Esophagus squamous epithelium (tissue), 5 donors: Measurements from ENCODE around the gene IL18R1. TPM values are rescaled to one million over a fixed set of nuclear protein-coding genes. Genes with fewer than 3 reads are reported as not detected.

Source experiments
- DNase-seq: peaks from one replicate; lab custom pipeline; 2025; lab: John Stamatoyannopoulos, UW
- H3K27ac ChIP-seq, 4 donors: fragments of 200-600 bp; sonication (generic); one replicate each; pipeline ENCODE4 v1.5.1; 2016 to 2019; ENCODE audit warnings: mild to moderate bottlenecking in 1 of 4
- H3K27me3 ChIP-seq, 4 donors: fragments of 200-600 bp; sonication (generic); 1 replicate in 3 of 4; 2 replicates in 1 of 4; pipeline versions ENCODE4 v1.5.1 to v1.6.0; 2017 to 2021; ENCODE audit warnings: antibody characterized with exemption in 1 of 4
- H3K36me3 ChIP-seq, 3 donors: fragments of 200-600 bp; sonication (generic); one replicate each; pipeline ENCODE4 v1.5.1; 2016 to 2019
- H3K4me1 ChIP-seq, 3 donors: fragments of 200-600 bp; sonication (generic); one replicate each; pipeline ENCODE4 v1.5.1; 2017 to 2019
- H3K4me3 ChIP-seq, 4 donors: fragments of 200-600 bp; sonication (generic); 1 replicate in 3 of 4; 2 replicates in 1 of 4; pipeline ENCODE4 v1.5.1; 2016 to 2019; ENCODE audit warnings: mild to moderate bottlenecking in 2 of 4, moderate library complexity in 1 of 4
- H3K9me3 ChIP-seq, 3 donors: fragments of 200-600 bp; sonication (generic); one replicate each; pipeline ENCODE4 v1.5.1; 2016 to 2019
- POLR2A ChIP-seq, 4 donors: fragments of 450-650 bp; IDR thresholded peaks; one replicate each; pipeline ENCODE4 v1.6.1; 2017; ENCODE audit warnings: antibody characterized with exemption in 4 of 4, mild to moderate bottlenecking in 4 of 4, moderate library complexity in 3 of 4
- WGBS, 2 donors: methylation state at CpG; one replicate each; pipeline ENCODE4 v1.1.5; 2018; 5-methylcytosine and 5-hydroxymethylcytosine counted together
- intact Hi-C: fragments of 100-400 bp; cut with DNase I; formaldehyde crosslinking; loops from one replicate; pipeline ENCODE4 v1.15.0; 2022
- total RNA-seq, 4 donors: library from RNA; depleted of rRNA; stranded (reverse); fragments of >200 nt; gene quantifications; one replicate each; pipeline ENCODE4 v1.1.0, GENCODE V29; 2016
- TF ChIP-seq, protein P1 (sequence below), 6 experiments: fragments of 450-650 bp in 4 of 6; fragments of 200-600 bp in 2 of 6; sonication (generic) in 2 of 6; IDR thresholded peaks; one replicate each; pipeline ENCODE4 v1.5.1; 2016 to 2019; ENCODE audit warnings: antibody characterized with exemption in 6 of 6, mild to moderate bottlenecking in 4 of 6, moderate library complexity in 4 of 6
- donor health status: DM: yes; HTN: yes; CAD: no.

The IL18R1 gene
- total RNA-seq, 4 donors from 2014 or later: 0.45 to 5.5 (median 1.8) TPM

DNA sequence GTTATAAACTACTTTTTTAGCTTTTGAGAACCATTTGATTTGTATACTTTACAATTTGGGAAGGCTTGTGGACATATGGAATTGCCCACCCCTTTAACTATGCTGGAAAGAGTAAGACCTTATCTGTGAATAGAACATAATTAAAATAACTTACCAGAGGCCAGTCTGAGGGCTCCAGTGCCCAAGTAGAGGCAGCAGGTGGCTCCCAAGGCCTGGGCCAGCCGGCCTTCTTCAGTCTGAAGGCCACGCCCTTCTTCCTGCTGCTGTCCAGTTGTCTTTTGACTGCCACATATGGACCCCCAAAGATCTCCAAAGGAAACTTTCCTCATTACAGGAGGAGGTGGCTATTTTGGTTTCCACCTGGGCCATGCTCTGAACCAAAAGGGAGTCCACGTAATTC lies 55.4 kb downstream of the IL18R1 start:
- no peak for DNase-seq
- Histone ChIP-seq H3K27ac (no peak overlapping the region), H3K4me3 (no peak overlapping the region), H3K4me1 (no peaks in the 10 kb centered on the region), H3K36me3 (no peaks in the 10 kb centered on the region), H3K27me3 (no peaks in the 10 kb centered on the region), H3K9me3 (peaks cover 0 to 2% (median 0%) of the 10 kb centered on the region in 3 donors)
- 61 to 71% methylated on average over 2 of the region's 3 CpGs for WGBS, 2 donors
- intact Hi-C loops: no loop called here
- TF ChIP-seq, protein P1, sequence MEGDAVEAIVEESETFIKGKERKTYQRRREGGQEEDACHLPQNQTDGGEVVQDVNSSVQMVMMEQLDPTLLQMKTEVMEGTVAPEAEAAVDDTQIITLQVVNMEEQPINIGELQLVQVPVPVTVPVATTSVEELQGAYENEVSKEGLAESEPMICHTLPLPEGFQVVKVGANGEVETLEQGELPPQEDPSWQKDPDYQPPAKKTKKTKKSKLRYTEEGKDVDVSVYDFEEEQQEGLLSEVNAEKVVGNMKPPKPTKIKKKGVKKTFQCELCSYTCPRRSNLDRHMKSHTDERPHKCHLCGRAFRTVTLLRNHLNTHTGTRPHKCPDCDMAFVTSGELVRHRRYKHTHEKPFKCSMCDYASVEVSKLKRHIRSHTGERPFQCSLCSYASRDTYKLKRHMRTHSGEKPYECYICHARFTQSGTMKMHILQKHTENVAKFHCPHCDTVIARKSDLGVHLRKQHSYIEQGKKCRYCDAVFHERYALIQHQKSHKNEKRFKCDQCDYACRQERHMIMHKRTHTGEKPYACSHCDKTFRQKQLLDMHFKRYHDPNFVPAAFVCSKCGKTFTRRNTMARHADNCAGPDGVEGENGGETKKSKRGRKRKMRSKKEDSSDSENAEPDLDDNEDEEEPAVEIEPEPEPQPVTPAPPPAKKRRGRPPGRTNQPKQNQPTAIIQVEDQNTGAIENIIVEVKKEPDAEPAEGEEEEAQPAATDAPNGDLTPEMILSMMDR (IDR thresholded peaks at IDR 0.05): no peak
- no peak for TF ChIP-seq POLR2A (IDR thresholded peaks at IDR 0.05)

GRCh38 chr2:102412199-102412598 lies 56.6 kb downstream of the IL18R1 start:
- TF ChIP-seq, protein P1 (IDR thresholded peaks at IDR 0.05): no peak
- no peak for TF ChIP-seq POLR2A (IDR thresholded peaks at IDR 0.05)
- no peaks in the 10 kb centered on the region for H3K27me3 ChIP-seq
- no peak overlapping the region for H3K27ac ChIP-seq
- no peaks in the 10 kb centered on the region for H3K4me1 ChIP-seq
- intact Hi-C loops: no loop called here
- no peaks in the 10 kb centered on the region for H3K36me3 ChIP-seq
- peaks cover 0 to 2% (median 0%) of the 10 kb centered on the region in 3 donors for H3K9me3 ChIP-seq
- H3K4me3 ChIP-seq: no peak overlapping the region
- DNase-seq: no peak
- 76 to 80% methylated on average over 3 of the region's 3 CpGs for WGBS, 2 donors

GRCh38 chr2:102417946-102418345 lies 62.4 kb downstream of the IL18R1 start:
- 56 to 65% methylated on average over 1 of the region's 1 CpG for WGBS, 2 donors
- no peak for DNase-seq
- H3K4me1 ChIP-seq: no peaks in the 10 kb centered on the region
- H3K4me3 ChIP-seq: no peak overlapping the region
- H3K9me3 ChIP-seq: no peaks in the 10 kb centered on the region
- no peak overlapping the region for H3K27ac ChIP-seq
- no peaks in the 10 kb centered on the region for H3K36me3 ChIP-seq
- TF ChIP-seq POLR2A (IDR thresholded peaks at IDR 0.05): no peak
- TF ChIP-seq, protein P1 (IDR thresholded peaks at IDR 0.05): no peak
- H3K27me3 ChIP-seq: no peaks in the 10 kb centered on the region
- intact Hi-C loops: no loop called here

GRCh38 chr2:102418421-102418961 lies 62.9 kb downstream of the IL18R1 start:
- 31 to 35% methylated on average over 2 of the region's 2 CpGs for WGBS, 2 donors
- no peaks in the 10 kb centered on the region for H3K27me3 ChIP-seq
- no peaks in the 10 kb centered on the region for H3K4me1 ChIP-seq
- no peaks in the 10 kb centered on the region for H3K9me3 ChIP-seq
- H3K27ac ChIP-seq: peak overlapping the region in 1 of 4 donors; percentile 44
- no peak overlapping the region for H3K4me3 ChIP-seq
- TF ChIP-seq POLR2A (IDR thresholded peaks at IDR 0.05): no peak
- TF ChIP-seq, protein P1 (IDR thresholded peaks at IDR 0.05): no peak
- intact Hi-C loops: no loop called here
- no peak for DNase-seq
- no peaks in the 10 kb centered on the region for H3K36me3 ChIP-seq

GRCh38 chr2:102420290-102420689 lies 64.7 kb downstream of the IL18R1 start:
- Histone ChIP-seq H3K4me1 (no peaks in the 10 kb centered on the region), H3K27me3 (no peaks in the 10 kb centered on the region), H3K4me3 (no peak overlapping the region), H3K36me3 (no peaks in the 10 kb centered on the region), H3K9me3 (no peaks in the 10 kb centered on the region), H3K27ac (no peak overlapping the region)
- intact Hi-C loops: no loop called here
- DNase-seq: no peak
- TF ChIP-seq POLR2A (IDR thresholded peaks at IDR 0.05): no peak
- TF ChIP-seq, protein P1 (IDR thresholded peaks at IDR 0.05): no peak
- whole genome bisulfite sequencing, 2 donors: 91 to 93% methylated on average over 3 to 4 of the region's 4 CpGs
